NOMO-1 treated with DMSO at 0.1 percent for 48 hours (cell line): Measurements from ENCODE around the gene FAM222B.
A peak's percentile ranks its signal among the peaks of the same experiment; 100 is the strongest.
"Not testable (repeated sequence)": the region's sequence is repeated elsewhere in the genome, so short reads cannot be mapped to it uniquely, and the experiment has no call there.

Source experiments
- DNase-seq: peaks from one replicate; lab custom pipeline; 2025; ENCODE audit not compliant: unreplicated experiment; lab: John Stamatoyannopoulos, UW

FAM222B gene

DNA sequence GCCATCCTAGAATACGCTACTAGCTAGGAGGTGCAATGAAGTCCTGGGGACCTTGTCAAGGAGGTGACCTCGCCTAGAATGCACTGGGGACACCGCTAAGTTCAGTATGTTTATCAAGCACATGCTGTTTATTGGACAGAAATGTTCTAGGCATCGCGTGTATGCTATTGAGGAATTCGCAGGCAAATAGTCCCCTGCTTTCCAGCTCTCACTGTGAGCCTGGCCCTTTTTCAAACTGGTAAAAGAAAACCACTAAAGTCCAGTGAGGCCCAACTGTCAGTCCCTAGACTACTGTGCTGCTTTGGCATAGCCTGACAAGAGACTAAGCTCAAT lies 1.2 kb upstream of the FAM222B start:
- DNase-seq = no peak

DNA sequence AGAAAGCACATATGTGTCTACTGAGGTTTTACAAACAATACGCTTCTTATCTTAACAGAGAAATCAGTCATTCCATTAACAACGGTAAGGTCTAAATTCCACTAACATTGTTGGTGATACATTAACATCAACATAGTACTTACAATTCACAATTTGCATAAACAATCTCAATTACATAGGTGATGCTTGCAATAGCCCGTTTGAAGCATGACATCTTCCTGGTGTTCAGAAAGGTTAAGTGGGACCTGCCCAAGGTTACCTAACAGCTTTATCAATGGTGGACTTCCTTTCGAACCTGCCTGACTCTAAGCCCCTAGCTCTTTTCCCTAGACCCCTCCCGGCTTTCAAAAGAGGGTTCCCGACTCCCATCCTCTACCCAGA lies 699 bp downstream of the FAM222B start:
- no peak for DNase-seq

DNA sequence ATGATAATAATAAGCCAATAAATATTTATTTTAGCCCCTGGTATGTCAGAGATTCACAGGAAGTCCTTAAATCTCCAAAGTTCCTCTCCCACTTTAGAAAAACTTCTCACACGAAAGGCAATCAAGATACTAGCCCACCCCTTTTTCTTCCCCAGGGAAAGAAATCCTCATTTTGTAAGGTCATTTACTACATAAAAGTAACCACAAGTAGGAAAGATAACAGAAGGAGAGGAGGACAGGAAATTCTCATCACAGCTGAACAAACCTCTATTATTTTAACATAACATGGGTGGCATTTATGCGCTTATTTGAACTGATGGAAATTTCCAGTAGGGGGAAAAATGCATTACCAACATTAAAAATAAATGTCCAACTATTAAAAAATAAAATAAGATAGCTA lies 3.4 kb downstream of the FAM222B start:
- no peak for DNase-seq

DNA sequence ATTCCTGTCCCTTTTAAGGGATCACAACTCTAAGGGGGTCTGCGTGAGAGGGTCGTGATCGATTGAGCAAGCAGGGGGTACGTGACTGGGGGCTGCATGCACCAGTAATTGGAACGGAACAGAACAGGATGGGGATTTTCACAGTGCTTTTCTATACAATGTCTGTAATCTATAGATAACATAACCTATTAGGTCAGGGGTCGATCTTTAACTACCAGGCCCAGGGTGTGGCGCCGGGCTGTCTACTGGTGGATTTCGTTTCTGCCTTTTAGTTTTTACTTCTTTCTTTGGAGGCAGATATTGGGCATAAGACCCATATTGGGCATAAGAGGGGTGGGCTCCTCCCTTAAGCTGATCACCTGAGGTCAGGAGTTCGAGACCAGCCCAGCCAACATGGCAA lies 6.0 kb downstream of the FAM222B start:
- DNase-seq = not testable (repeated sequence)

DNA sequence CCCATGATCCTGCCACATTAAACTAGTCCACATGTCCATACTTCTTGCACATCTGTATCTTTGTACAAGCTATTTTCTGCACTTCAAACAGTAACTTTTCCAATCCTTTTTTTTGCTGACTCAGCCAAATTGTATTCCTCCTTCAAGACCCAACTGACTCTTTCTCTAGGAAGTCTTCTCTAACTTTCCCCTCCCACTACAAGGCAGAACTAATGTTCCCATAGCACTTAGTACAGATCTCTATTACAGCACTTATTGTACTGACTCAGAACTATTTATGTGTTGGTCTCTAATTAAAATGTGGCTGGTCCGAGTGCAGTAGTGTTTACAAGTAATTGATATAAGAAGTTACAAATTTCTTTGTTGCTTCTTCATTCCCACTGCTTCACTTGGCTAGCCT lies 8.2 kb downstream of the FAM222B start:
- no peak for DNase-seq

DNA sequence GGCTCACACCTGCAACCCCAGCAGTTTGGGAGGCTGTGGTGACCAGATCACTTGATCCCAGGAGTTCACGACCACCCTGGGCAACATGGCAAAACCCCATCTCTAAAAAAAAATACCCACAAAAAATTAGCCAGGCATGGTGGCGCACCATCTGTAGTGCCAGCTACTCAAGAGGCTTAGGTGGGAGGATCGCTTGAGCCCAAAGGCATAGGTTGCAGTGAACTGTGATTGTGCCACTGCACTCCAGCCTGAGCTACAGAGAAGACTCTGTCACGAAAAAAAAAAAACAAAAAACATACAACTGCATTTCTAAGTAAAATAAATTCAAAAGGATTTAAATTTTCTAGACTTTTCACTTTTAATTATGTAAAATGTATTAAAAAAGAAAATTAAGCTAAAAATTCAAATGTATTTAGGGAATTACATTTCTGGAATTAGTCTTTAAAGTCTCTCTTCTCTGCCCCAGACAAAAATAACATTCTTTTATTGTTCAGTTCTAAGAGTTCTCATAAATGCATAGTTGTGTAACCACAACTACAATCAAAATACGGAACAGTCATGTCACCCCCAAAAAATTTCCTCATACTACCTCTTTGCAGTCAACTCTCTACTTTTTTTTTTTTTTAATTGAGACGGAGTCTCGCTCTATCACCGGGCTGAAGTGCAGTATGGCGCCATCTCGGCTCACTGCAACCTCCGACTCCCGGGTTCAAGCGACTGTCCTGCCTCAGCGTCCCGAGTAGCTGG lies 14.1 kb downstream of the FAM222B start:
- no peak for DNase-seq

DNA sequence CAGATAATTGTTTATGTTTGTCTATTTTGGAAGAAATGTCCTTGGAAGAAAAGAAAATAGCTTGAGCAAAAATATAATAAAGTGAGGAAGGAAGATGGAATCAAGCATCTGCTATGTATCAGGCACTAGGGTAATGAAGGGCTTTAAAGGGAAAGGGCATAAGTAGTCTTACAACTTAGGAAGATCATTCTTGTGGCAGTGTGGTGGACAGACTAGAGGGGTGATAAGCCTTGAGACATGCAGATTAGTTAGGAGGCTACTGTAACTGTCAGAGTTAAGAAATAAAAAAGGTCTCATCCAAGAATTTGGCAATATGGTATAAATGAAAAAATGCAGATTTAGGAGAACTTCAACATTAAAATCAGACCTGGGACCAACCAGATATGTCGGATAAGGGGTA lies 14.9 kb downstream of the FAM222B start:
- DNase-seq = no peak

DNA sequence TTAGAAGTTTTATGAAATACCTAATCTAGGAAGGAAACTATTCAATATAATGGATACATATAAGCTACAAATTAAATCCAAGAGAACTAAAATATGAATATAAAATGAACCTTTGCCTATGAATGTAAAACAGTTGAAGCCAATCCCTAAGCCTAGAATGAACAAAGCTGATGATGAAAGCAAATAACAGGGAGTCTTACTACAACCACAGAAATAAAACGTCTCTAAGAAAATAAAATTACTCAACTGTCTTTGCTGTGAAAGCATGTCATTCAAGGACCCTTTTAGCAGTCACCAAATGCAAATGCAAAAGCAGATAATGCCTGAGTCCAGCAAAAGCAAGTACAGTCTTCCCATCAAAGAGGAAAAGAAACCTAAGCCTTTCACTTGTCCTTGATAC lies 23.0 kb downstream of the FAM222B start:
- no peak for DNase-seq

DNA sequence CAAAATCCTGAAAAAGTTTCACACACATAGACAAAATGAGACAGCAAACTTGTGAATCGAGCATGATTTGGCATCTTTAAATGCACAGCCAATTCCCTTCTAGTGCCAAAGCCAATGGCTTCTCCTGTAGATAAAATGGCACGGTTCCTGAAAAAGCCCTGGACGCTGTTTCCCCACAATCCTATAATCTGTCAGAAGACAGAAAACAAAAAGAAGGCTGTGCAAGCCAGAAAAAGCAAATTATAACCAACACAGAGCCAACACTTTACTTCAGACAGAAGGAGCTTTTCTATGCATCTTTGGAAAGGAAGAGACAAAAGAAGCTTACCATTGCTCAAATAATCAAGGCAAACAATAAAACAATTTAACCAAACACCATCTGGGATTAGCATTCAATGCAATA lies 23.8 kb downstream of the FAM222B start:
- no peak for DNase-seq

DNA sequence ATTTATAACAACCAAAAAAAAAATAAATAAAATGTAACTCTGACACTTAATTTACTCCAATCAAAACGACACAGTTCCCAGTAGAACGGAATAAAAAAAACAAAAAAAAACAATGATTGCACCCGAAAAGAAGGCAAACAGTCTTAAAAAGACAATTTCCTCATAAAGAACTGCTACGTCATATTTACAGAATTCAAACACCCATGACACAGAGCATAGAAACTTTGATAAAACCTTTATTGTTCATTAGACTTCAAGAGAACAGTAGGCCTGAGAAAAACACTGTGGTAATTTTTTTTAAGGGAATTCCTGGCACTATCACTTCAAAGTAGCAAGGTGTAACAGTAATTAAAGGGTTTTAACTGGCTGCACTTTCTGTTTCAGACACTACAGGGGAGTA lies 26.1 kb downstream of the FAM222B start:
- DNase-seq = no peak

DNA sequence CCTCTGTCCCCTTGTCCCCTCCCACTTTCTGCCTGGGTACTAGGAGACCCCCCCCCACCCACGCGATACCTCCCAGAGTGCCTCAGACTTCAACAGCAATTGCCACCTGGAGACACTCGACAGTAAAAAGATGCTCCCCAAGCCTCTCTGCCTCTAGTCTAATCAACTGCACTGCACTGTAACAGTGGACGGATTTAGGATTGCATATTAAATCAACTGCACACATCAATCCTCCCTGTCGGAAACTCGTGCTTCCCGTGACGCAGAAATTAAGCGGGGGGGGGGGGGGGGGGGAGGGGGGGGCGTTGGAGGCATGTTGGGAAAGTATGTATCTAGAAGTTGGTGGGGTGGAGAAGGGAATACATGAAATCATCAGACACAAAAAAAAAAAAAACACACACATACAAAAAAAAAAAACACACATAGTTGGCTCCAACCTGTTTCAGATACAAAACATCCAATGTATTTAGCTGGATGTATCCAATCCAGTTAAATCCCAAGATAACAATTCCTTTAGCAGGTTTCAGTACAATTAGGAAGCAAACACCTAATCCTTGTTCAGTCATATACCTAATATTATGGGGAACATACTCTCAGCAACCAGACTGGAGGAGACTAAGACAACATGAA lies 29.7 kb downstream of the FAM222B start:
- peak; percentile 52 for DNase-seq

DNA sequence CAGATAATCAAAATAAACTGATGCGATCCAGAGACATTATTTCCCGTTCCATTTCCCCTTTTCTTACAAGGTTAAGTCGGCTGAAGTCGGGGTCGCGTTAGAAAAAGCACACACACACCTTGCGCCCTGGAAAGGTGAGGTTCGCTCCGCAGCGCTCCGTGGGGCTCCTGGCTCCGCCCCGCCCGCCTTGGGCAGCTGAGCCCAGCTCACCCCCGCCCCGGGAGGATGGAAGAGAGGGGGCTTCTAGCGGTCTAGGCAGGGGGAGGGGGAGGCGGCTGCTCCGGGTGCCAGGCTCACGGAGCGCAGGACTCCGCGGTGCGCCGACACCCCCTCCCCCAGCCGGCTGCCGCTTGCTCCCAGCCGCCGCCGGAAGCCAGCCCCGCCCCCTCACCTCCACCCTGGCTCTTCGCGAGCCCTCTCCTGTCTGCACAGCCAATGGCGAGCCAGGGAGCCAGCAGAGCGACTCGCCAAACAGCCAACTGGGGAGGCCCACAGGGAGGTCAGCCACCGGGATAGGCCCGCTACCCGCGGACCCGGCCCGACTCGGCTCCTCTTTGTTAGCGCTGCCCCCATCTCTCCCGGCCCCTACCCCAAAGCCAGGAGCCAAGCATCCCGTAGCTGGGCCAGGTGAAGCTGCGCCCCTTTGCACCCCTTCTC lies 30.4 kb downstream of the FAM222B start:
- DNase-seq = peak; percentile 95

DNA sequence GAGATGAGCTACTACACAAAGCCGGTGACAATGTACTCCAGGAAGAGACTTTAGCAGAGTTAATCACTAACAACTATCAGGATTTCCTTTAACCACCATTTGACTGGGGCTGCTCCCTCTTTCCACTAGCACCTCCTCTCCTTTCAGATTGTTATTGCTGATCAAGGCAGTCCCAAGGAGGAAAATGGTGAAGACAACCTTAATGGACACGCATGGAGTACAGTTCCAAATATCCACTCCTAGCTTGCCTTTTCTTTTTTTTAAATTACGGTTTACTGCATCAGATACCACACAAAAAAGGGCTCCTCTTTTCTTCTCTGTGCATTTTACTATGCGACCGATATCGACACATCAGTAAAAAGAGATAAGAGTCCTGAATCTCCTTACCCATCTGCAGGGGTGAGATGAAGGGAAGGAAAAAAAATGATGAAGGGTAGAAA lies 30.9 kb downstream of the FAM222B start:
- no peak for DNase-seq

DNA sequence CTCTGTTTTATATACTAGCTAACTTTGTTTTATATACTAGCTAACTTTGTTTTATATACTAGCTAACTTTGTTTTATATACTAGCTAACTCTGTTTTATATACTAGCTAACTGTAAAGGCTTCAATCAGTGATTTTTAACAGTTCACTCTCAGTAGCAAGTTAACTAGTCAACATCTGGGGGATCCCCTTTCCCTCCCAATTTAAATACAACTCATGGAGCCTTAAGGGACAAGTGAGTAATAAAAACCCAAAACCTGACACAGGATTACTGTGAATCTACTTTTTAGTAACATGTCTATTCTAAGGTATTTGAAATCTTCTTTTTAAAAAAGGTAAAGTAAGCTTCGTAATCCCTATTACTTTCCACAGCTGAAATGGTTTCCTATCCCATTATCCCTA lies 32.2 kb downstream of the FAM222B start:
- DNase-seq = no peak

DNA sequence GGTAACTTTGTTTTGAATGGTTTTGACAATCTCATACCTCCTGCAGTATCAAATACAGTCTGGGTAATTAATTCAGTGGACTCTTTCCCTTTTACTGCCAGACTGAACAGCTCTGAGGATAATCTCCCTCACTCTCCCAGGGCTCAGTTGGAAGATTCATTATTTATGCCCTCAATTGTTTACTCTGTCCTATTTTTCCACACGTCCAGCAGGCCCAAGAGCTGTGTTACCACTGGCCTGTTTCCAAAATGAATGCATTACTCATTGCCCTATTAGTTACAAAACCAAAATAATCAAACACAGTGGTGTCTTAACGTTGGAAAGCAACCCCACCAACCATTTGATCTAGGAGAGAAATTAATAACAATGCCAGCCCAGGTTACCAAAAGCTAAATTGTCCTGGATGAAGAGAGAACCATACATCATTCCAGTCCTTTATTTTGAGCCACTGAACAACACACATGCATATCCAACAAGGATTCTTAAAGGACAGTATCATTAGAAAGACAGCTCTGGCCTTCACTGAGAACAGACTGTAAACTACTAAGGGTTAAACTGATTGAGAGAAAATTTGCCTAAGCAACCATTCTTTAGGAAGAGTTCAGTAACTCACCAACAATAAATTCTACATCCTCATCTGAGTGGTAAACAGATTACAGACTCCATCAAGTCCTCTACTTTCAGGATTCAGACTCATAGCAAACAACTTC lies 34.5 kb downstream of the FAM222B start:
- DNase-seq = peak; percentile 38

DNA sequence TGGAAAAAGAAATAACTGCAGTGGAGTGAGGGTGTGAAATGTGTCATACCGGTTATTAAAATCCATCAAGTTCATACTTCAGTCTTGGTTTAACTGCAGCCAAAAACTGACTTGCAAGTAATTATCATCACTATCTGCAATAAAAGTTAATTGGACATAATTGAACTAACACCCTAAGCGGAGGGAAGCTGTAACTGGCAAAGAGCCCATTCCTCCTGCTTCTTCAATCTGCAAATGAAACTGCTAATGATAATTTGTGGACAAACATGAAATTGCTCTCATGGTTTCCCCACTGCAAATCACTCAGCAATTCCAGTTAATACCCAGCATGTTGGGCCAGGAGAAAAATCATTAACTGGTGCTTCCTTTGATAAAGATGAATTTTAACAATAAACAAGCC lies 46.5 kb downstream of the FAM222B start:
- DNase-seq = peak; percentile 49

DNA sequence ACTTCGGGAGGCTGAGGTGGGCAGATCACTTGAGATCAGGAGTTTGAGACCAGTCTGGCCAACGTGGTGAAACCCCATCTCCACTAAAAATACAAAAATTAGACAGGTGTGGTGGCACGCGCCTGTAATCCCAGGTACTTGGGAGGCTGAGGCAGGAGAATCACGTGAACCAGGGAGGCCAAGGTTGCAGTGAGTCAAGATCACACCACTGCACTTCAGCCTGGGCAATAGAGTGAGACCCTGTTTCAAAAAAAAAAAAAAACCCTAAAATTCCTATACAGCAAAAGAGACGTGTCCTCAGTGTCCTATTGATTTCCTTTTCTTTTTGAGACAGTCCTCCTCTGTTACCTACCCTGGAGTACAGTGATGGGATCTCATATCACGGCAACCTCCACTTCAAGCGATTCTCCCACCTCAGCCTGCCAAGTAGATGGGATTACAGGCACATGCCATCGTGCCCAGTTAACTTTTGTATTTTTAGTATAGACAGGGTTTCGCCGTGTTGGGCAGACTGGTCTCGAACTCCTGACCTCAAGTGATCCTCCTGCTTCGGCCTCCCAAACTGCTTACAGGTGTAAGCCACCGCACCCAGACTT lies 47.6 kb downstream of the FAM222B start:
- DNase-seq = not testable (repeated sequence)

DNA sequence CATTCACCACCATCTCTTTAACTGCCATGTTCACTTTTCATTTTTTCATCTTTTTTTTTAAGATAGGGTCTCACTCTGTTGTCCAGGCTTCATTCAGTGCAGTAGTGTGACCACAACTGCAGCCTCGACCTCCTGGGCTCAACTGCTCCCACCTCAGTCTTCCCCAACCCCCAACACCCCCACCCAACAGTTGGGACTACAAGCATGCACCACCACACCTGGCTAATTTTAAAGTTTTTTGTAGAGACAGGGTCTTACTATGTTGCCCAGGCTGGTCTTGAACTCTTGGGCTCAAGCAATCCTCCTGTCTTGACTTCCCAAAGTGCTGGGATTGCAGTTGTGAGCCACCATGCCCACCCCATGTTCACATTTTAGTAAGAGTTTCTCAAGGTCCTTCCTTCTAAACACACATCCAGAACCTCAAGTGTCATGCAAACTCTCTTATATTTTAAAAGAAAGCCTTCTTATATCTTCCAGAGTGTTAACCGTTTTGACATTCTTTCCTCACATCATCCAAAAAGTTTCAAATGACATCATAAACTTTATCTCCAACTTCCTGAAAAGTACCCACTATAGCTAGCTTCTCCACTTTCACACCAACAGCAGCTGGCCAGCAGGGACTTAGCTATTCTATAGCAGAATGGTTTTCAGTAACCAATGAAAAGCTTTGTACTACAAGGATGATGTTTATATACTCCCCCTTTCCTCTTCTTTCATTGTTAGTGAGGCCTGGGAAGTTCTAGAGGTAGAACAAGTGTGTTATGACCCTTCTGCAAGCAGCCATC lies 49.5 kb downstream of the FAM222B start:
- peak; percentile 38 for DNase-seq

DNA sequence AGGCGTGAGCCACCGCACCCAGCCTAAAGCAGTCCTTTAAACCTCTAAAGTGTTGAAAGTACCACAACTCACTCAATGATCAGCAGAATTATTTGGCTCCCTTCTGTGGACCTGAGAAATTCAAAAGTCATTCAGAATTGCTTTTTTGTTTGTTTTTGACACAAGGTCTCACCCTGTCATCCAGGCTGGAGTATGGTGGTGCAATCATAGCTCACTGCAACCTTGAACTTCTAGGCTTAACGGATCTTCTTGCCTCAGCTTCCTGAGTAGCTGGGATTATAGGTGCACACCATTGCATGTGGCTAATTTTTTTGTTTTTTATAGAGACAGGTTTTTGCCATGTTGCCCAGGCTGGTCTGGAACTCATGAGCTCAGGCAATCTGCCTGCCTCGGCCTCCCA lies 54.5 kb downstream of the FAM222B start:
- DNase-seq = no peak

DNA sequence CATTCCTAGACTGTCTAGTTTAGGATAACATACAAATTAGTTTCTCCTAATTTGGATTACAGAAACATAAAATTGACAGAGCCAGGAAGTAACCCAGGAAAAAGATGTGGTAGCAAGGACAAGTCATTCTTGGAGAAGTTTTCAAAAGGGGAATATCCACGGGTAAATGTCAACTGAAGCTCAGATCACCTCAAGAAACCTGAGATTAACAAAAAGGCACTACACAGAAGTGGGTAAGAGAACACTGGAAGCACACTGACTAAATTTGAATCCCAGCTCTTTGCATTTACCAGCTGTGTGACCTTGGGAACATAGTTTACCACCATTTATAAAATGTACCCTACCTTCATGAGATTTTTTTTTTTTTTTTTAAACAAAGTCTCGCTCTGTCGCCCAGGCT lies 59.4 kb downstream of the FAM222B start:
- DNase-seq = no peak

DNA sequence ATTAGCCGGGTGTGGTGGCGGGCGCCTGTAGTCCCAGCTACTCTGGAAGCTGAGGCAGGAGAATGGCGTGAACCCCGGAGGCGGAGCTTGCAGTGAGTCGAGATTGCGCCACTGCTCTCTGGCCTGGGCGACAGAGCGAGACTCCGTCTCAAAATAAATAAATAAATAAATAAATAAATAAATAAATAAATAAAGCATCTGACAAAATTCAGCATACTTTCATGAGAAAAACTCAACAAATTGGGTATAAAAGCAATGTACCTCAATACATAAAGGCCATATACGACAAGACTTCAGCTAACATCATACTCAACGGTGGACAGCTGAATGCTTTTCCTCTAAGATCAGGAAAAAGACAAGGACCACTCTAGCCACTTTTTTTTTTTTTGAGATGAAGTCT lies 63.0 kb downstream of the FAM222B start:
- not testable (repeated sequence) for DNase-seq
